ENCODE results near the gene ROCK2. TPM values are rescaled to one million over a fixed set of nuclear protein-coding genes. Genes with fewer than 3 reads are reported as not detected.

ROCK2 gene
- total and polyA plus RNA-seq, 2 of the 13 experiments (the other 11 are each of a cell fraction or from before 2014, with no cell fraction given), result 38.1 to 119 TPM

DNA sequence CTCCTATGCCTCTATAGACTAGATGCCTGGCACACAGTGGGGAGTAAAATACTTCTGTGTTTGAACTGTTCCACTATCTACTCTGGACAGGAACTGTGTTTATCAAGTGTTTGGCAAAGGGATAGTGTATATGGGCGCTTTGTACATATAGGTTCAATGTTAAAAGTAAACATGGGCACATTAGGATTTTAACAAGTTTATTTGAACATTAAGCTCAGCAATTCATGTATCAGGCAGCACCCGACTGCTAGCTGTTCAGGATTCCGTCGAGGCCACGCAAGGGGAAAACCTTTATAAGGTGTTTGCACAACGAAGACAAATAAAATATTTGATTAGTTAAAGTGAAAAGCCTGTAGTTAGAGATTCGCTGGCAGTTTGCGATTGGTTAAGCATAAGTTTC, 43.4 kb upstream of the ROCK2 start (continued):
- TF ChIP-seq ZUFSP (CRISPR knock-in tag; IDR thresholded peaks at IDR 0.05; ENCODE audit: borderline replicate concordance) (no peak), MBNL3 (CRISPR knock-in tag; conservative IDR thresholded peaks at IDR 0.05) (no peak), HNF4G (IDR thresholded peaks at IDR 0.05; ENCODE audit: borderline replicate concordance, low read depth, low read length) (no peak), HNF4G (CRISPR knock-in tag; IDR thresholded peaks at IDR 0.05; ENCODE audit: borderline replicate concordance, low read depth) (no peak), ZNF407 (CRISPR knock-in tag; IDR thresholded peaks at IDR 0.05; ENCODE audit: not compliant biosample characterization) (no peak), MNT (IDR thresholded peaks at IDR 0.05) (no peak), GATAD2A (CRISPR knock-in tag; IDR thresholded peaks at IDR 0.05) (peak; percentile 75), ZNF660 (CRISPR knock-in tag; IDR thresholded peaks at IDR 0.05; ENCODE audit: borderline replicate concordance, low read depth) (no peak), ZNF841 (CRISPR knock-in tag; IDR thresholded peaks at IDR 0.05; ENCODE audit: borderline replicate concordance) (no peak), SP5 (CRISPR knock-in tag; IDR thresholded peaks at IDR 0.05; ENCODE audit: borderline replicate concordance, low read depth) (0 out of 2 replicates have a peak, but pooled peaks have one; percentile 22), ZNF720 (CRISPR knock-in tag; IDR thresholded peaks at IDR 0.05) (no peak), SKI (IDR thresholded peaks at IDR 0.05; ENCODE audit: partially characterized antibody) (no peak)
- TF ChIP-seq, protein P1, sequence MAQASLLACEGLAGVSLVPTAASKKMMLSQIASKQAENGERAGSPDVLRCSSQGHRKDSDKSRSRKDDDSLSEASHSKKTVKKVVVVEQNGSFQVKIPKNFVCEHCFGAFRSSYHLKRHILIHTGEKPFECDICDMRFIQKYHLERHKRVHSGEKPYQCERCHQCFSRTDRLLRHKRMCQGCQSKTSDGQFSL (CRISPR knock-in tag; IDR thresholded peaks at IDR 0.05), result no peak

Data from HepG2 (cell line).